ENCODE data around the gene RHEBL1. TPM values are rescaled to one million over a fixed set of nuclear protein-coding genes. Genes with fewer than 3 reads are reported as not detected.

The RHEBL1 gene
- total RNA-seq, 1 donor from 2014 or later: 0.53 TPM

DNA sequence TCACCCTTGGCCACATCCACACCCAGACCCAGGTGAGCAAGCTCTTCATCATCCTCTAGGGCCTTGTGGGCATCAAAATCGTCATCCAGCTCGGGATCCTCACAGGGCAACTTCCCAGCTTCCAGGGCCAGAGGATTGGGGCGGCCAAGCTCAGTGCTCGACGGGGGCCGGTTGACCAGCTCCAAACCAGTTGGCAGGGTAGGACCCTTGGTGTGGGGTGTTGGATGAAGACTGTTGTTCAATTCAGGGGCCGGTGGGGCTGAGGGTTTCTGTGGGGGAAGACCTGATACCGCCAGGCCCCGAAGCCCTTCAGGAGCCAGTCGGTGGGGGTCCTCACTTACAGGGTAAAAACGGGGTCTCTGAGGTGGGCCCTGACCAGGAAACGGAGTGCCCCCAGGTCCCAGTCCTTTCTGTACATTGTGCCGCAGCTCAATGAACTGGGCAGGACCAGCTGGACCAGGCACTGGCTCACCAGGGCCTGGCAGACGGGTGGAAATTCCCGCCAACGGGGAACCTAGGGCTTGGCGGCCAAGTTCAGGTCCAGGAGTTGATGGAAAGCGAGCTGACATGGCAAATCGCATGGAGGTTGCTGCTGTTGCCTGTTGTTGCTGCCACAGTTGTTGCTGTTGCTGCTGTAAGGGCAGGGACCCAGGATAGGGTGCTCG lies 31.4 kb downstream of the RHEBL1 start:
- TF ChIP-seq, protein P1, sequence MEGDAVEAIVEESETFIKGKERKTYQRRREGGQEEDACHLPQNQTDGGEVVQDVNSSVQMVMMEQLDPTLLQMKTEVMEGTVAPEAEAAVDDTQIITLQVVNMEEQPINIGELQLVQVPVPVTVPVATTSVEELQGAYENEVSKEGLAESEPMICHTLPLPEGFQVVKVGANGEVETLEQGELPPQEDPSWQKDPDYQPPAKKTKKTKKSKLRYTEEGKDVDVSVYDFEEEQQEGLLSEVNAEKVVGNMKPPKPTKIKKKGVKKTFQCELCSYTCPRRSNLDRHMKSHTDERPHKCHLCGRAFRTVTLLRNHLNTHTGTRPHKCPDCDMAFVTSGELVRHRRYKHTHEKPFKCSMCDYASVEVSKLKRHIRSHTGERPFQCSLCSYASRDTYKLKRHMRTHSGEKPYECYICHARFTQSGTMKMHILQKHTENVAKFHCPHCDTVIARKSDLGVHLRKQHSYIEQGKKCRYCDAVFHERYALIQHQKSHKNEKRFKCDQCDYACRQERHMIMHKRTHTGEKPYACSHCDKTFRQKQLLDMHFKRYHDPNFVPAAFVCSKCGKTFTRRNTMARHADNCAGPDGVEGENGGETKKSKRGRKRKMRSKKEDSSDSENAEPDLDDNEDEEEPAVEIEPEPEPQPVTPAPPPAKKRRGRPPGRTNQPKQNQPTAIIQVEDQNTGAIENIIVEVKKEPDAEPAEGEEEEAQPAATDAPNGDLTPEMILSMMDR (IDR thresholded peaks at IDR 0.05; ENCODE audit: insufficient read depth, low read length, severe bottlenecking): no peak
- FAIRE-seq: peak; percentile 58
- Histone ChIP-seq H3K27me3 (ENCODE audit: control insufficient read depth, insufficient read depth, low read length) (no peaks in the 10 kb centered on the region), H3K4me3 (ENCODE audit: low read depth, low read length) (no peak overlapping the region), H3K36me3 (ENCODE audit: control insufficient read depth, insufficient read depth, low read length) (peaks cover 57% of the 10 kb centered on the region)
- DNase-seq (ENCODE audit: low read depth): no peak

DNA sequence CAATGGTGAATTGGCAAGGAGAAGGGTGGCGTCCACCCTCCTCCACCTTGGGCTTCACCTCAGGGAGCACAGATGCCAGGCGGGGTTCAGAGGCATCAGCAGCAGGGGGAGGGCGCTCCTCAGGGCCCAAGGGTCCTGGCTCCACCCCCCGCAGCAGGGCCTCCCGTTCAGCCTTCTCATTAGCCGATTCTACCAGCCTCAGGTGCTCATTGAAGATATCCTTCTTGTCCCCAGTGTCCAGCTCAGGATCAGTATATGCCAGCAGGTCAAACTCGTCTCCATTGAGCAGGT lies 31.9 kb downstream of the RHEBL1 start:
- Histone ChIP-seq H3K36me3 (ENCODE audit: control insufficient read depth, insufficient read depth, low read length) (peaks cover 55% of the 10 kb centered on the region), H3K27me3 (ENCODE audit: control insufficient read depth, insufficient read depth, low read length) (no peaks in the 10 kb centered on the region), H3K4me3 (ENCODE audit: low read depth, low read length) (no peak overlapping the region)
- TF ChIP-seq, protein P1 (IDR thresholded peaks at IDR 0.05; ENCODE audit: insufficient read depth, low read length, severe bottlenecking): no peak
- FAIRE-seq (no peak), DNase-seq (ENCODE audit: low read depth) (no peak)

DNA sequence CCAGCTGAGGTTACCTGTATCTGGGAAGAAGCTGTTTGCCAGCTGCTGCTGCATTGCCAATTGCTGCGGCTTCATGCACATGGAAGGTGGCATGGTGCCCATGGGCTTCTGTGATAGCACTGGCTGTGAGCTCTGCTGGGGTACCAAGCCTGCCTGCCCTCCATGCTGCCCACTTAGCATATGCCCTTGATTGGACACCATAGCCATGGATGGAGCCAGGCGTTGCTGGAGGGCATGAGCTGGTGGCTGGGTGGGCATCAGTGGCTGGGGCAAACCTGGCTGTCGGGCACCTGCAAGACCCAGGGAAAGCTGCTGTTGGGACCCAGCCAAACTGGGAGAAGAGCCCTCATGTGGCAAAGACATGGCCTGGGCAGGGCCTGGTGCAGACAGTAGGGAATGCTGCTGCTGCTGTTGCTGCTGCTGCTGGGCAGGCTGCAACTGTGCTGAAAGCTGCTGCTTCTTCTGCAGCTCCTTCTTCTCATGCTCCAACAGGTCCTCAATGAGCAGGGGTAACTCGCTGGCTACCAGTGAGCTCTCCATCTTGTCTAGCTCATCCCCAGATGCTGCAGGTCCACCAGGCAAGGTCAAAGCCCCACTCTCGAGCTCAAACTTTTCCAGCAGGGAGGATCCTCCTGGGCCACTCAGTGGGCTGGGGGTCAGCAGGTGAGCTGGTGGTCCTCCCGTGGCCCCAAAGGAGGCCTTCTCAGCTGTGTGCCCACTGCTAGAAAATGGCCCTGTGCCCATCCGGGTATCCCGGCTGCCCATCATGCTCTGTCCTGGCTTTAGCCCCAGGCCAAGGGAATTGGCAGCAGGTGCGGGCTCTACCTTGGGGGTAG lies 32.5 kb downstream of the RHEBL1 start:
- H3K4me3 ChIP-seq (ENCODE audit: low read depth, low read length): no peak overlapping the region
- peaks cover 54% of the 10 kb centered on the region for H3K36me3 ChIP-seq (ENCODE audit: control insufficient read depth, insufficient read depth, low read length)
- FAIRE-seq (peak; percentile 60), DNase-seq (ENCODE audit: low read depth) (no peak)
- H3K27me3 ChIP-seq (ENCODE audit: control insufficient read depth, insufficient read depth, low read length): no peaks in the 10 kb centered on the region
- TF ChIP-seq, protein P1 (IDR thresholded peaks at IDR 0.05; ENCODE audit: insufficient read depth, low read length, severe bottlenecking): no peak

DNA sequence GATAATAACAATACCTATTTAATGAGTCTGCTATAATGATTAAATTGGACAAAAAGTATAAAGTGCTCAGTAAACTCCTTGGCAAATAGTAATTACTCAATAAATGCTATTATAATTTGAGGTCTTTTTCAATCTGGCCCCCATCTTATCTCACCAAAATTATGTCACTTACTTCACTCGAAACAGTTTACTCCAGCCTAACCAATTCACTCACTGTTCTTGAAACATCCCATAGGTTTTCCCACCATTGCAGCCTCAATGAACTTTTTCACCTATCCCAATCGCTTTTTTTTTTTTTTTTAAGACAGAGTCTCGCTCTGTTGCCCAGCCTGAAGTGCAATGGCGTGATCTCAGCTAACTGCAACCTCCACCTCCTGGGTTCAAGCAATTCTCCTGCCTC lies 33.8 kb downstream of the RHEBL1 start:
- FAIRE-seq: no peak
- no peak overlapping the region for H3K4me3 ChIP-seq (ENCODE audit: low read depth, low read length)
- no peak for DNase-seq (ENCODE audit: low read depth)
- TF ChIP-seq, protein P1 (IDR thresholded peaks at IDR 0.05; ENCODE audit: insufficient read depth, low read length, severe bottlenecking): no peak
- H3K27me3 ChIP-seq (ENCODE audit: control insufficient read depth, insufficient read depth, low read length): no peaks in the 10 kb centered on the region
- H3K36me3 ChIP-seq (ENCODE audit: control insufficient read depth, insufficient read depth, low read length): peaks cover 59% of the 10 kb centered on the region

DNA sequence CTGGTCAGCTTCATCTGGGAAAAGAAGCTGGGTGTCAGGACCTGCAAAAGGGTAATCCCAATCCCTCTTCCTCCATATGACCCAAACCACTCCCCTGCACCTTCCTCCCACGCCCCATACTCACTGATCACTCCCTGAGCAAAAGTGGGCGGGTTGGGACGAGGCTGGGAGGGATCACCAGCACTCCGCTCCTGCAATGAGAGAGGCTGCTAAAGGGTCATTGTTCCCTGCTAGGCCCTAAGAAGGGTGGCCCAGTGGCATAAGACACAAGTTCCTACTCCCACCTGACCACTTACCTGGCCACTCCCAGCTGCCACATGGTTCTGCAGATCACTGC lies 35.5 kb downstream of the RHEBL1 start:
- FAIRE-seq (no peak), DNase-seq (ENCODE audit: low read depth) (no peak)
- H3K27me3 ChIP-seq (ENCODE audit: control insufficient read depth, insufficient read depth, low read length): no peaks in the 10 kb centered on the region
- peaks cover 53% of the 10 kb centered on the region for H3K36me3 ChIP-seq (ENCODE audit: control insufficient read depth, insufficient read depth, low read length)
- TF ChIP-seq, protein P1 (IDR thresholded peaks at IDR 0.05; ENCODE audit: insufficient read depth, low read length, severe bottlenecking): no peak
- no peak overlapping the region for H3K4me3 ChIP-seq (ENCODE audit: low read depth, low read length)
